ENCODE measurements around the gene NAMPT.
A peak's percentile ranks its signal among the peaks of the same experiment; 100 is the strongest.
"Not testable (repeated sequence)": the region's sequence is repeated elsewhere in the genome, so short reads cannot be mapped to it uniquely, and the experiment has no call there.

Gene NAMPT

DNA sequence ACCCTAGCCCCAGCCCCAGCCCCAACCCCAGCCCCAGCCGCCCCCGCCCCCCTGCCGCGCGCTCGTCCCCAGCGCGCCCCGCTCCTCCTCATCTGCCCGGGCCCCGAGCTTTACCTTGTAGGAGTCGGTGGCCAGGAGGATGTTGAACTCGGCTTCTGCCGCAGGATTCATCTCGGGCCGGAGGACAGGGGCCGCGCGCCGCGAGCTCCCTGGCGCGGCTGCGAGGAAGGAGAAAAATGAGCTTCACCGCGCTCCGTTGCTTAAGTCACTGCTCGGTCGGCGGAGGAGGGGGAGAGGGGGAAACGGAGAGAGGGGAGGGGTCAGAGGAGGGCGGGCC is at the start of gene NAMPT:
TSS of gene NAMPT (minus strand) at position 270 of the 337 bp plus-strand sequence. CDS start at position 171, 99 bp downstream.
- no peak for DNase-seq (ENCODE audit: low spot score)

DNA sequence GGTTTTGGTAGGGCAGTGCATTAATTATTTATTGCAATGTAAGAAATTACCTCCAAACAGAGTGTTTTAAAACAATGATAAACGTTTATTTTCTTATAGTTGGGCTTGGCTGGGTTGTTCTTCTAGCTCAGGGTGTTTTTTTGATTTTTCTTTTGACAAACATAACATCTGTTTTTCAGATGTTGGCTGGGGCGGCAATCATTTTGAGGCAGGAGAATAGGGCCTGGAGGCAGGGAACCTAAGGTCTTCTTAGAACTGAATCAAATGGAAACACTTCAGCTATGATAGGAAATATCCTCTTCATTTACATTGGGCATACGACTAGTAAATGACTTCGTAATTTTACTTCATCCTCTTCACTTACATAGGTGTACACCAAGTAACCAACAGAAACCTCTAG is 47.4 kb upstream of the NAMPT start:
- DNase-seq (ENCODE audit: low spot score), result no peak

DNA sequence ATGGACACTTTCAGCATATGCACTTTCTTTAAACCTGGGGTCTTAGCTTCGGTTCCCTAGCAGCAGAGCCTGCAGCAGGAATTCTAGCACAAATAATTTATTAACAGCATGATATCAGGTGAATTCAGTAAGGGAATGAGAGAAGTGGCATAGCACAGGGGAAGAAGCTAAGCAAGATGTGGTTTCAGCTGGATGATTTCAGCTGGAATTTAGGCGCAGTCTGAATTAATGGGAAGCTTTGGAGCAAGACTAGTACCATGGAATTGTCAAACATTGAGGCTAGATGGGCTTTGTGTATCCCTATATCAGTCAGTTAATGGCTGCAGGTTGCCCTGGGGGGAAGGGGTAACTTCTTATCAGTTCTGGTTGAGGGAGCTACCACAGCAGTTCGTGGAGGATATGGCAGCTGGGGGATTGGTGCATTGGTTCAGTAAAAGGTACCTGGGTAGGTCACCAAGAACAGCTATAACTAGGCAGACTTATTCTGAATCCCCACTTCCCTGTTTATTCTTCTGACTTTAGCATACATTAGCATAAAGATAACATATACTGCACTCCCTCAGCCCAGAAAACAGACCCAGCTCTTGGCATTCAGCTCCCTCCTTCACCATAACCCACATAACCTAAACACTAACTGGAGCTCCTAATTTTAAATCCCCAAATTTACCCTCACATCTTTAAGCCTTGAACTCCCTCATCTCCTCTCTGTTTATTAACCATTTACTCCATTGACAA is 46.8 kb upstream of the NAMPT start:
- DNase-seq (ENCODE audit: low spot score), result no peak

DNA sequence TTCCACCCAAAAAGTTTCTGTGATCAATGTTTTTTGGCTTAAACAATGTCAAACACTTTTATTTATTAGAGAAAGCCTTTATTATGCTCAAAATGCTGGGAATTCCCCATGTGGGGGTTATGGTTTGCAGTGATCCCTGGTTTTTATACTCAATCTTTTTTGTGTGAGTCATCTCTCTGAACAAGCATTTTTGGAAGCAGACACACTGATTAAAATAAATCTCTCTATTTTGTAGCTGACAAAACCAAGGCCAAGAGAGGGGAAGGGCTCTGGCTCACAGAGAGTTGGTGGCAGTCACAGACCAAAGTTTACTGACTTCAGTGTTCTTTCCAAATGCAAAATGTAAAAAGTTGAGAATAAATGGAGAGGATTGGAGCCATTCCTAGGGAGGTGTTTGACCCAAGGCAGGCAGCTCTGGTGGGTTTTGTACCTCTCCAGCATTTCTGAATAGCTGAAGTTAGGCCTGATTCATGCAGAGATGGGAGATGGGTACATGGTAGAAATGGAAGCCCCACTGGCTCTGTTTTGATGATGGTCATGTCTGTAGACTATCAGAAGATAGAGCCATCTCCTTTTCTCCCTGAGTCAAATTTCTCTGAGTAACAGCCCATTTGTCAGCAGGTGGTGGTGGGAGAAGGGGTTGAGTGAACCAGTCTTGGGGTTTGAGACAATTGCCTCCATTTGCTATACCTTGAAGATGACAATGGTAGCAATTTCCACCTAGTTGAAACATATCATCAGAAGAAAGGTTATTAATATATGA is 45.4 kb upstream of the NAMPT start:
- DNase-seq (ENCODE audit: low spot score), result no peak

DNA sequence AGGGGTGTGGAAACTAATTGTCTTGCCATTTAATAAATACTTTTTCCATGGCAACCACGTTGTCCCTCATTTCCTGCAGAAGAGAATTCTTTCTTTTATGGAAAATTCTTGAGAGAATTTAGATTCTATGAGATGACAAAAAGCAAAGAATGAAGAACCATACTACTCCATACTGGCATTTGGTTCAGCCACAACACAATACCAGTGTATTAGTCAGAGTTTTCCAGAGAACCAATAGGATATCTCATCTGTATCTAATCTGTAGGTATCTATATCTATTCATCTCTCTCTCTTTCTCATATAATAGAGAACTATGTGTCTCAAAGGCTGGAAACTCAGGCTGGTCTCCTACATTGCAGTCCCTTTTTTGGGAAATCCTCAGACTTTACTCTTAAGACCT is 44.6 kb upstream of the NAMPT start:
- no peak for DNase-seq (ENCODE audit: low spot score)

DNA sequence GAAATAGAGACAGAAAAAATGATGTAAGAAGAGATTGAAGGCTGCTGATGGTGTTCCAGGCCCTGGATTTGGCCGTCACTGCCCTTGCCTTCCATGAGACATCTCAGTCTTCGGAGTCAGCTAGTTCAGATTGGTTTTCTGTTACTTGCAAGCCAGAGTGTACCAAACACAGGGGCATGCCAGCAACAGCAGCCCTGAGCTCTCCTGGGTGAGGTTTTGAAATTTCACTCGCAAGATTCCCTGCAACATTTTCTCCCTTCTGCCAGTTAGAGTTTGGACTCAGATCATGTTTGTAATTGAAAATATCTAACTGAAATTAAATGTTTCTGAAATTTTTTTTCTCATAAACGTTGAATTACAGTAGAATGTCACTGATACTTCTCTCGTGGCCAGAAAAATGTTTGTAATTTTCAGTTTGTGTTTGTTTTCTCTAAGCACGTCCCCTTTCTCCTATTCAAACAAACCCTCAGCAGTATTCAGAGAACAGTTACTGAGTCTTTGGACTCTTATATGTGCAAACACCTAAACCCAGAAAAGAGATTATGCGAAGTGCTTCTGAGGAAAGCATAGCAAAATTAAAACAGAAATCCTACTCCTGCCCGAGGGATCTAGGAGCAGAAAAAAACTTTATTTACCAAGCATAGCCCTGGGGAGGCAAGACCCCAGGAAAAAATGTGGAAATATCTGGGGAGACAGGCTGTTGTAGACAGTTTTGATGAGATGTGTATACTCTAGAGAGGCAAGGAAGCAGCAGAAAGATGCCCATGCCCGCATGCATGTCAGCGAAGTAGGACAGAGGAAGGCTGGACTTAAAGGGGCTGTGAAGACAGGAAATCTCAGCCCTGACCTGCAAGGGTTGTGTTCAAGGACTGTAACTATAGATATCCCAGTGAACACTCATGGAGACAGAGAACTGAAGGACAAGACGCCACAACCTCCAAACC is 43.0 kb upstream of the NAMPT start:
- no peak for DNase-seq (ENCODE audit: low spot score)

DNA sequence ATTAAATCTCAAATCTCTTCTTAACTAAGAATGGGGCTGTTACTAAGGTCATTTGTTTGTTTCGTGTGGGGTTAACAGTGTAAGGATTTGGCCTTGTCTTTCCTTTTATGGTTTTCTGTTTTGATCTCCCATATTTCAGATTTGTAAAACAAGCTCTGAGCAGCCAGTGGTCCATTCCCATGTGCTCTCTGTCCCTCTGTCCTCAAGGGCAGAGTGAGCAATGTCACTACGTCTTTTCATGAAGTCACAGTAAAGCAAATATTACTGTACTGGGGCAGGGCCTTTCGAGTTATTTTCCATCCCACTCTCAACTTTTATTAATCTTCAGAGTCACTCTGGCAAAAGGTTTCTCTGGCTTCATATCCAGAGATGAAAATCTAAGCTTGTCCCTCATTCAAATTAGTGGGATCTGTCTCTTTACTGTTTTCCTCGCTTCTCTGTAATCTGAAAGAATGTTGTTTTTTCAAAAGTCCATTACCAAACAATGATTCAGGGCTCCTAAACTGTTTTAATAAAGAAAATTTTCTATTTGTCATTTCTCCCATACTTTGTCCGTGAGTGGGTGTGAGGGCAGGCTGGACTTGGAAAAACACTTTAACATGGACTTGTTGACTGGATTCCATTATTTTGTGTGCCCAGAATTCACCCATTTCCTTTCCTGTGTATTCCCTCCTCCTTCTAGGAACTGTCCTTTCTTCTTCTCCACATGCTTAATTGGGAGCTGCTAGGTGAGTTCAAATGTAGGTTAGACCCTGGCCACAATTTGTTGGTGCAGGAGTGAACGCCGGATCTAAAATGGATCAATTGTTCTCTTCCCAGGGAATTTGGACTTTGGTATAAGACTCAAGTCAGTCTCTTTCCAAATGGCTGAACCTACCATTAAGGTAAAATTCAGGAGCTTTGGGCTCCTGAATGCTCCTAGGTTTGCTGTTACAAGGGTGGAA is 42.1 kb upstream of the NAMPT start:
- no peak for DNase-seq (ENCODE audit: low spot score)

DNA sequence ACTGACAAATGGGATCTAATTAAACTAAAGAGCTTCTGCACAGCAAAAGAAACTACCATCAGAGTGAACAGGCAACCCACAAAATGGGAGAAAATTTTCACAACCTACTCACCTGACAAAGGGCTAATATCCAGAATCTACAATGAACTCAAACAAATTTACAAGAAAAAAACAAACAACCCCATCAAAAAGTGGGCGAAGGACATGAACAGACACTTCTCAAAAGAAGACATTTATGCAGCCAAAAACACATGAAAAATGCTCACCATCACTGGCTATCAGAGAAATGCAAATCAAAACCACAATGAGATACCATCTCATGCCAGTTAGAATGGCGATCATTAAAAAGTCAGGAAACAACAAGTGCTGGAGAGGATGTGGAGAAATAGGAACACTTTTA is 39.7 kb upstream of the NAMPT start:
- not testable (repeated sequence) for DNase-seq (ENCODE audit: low spot score)

DNA sequence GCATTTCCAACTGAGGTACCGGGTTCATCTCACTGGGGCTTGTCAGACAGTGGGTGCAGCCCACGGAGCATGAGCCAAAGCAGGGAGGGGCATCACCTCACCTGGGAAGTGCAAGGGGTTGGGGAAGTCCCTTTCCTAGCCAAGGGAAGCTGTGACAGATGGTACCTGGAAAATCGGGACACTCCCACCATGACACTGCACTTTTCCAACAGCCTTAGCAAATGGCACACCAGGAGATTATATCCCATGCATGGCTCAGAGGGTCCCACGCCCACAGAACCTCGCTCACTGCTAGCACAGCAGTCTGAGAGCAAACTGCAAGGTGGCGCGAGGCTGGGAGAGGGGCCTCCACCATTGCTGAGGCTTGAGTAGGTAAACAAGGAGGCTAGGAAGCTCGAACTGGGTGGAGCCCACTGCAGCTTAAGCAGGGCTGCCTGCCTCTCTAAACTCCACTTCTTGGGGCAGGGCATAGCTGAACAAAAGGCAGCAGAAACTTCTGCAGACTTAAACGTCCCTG is 35.5 kb upstream of the NAMPT start:
- not testable (repeated sequence) for DNase-seq (ENCODE audit: low spot score)

DNA sequence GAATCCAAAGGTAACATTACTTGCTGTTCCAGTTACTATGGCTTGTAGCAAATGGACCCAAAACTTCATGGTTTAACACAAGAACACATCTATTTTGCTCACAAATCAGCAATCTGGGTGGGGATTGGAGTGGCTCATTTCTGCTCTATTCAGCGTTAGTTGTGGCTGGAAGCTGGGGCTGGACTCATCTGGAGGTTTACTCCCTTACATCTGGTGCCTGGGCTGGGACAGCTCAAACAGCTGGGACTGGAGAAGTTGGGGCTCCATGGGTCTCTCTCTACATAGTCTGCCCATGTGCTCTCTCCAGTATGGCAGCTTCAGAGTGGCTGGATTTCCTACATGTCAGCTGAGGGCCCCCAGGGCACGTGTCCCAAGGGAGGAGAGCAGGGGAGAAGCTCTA is 33.7 kb upstream of the NAMPT start:
- no peak for DNase-seq (ENCODE audit: low spot score)

DNA sequence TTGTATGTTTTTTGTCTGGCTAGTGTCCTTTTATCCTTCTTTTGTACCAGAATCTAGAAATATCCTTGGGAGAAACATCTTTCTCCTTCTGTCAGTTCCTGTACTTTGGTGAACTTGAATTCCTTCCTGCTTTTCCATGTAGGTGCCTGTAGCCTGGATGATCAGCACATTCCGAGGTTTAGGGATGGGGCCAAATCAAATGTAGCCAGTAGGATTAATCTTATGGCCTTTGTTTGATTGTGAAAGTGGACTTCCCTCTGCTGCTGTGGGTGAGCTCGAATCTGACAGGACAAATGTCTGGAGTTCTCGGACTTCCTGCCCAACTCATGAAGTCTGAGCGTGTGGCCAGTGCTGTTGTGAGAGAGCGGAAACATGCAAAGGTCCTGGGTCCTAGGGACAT is 33.2 kb upstream of the NAMPT start:
- DNase-seq (ENCODE audit: low spot score), result no peak

DNA sequence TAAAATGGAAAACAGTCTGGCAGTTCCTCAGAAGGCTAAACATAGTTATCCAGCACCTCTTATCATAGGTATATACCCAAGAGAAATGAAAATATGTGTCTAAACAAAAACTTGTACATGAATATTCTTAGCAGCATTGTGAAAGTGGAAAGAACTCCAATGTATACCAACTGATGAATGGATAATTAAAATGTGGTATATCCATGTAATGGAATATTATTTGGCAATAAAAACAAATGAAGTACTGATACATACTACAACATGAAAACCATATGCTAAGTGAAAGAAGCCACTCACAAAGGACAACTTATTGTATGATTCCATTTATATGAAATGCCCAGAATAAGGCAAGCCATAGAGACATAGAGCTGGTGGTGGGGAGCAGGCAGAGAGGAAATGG is 32.2 kb upstream of the NAMPT start:
- DNase-seq (ENCODE audit: low spot score), result no peak

DNA sequence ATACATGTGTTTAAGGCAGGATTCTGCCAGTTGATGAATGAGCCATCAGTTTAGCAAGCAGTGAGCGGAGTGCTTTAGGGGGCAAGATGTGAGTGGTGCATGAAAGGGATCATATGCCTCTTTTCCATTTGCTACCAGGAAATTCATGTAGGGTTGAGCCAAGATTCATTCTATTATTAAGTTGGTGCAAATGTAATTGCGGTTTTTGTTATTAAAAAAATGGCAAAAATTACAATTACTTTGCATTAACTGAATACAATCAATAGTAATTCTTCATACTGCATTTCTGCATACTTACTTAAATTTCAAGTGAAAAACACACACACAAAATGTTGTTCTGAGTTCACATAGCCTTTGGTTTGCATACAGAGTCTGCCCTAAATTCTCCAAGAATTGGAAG is 30.1 kb upstream of the NAMPT start:
- no peak for DNase-seq (ENCODE audit: low spot score)

DNA sequence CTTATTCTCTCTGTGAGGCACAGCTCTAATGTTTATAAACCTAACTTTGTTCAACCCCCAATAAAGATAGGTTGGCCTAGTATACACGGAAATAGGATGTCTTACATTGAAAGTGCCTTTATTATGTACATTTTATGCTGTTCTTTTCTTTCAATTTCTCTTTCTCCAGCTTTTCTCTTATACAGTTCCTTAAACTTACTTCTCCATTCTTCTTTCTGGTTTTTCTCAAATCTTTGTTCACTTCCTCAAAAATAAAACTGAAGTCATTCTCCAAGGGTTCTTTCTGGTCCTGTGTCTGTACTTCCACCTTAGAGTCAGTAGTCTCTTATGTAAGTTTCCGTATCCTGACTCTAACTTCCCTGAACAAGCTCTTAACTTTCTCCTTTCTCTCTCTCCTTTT is 29.2 kb upstream of the NAMPT start:
- DNase-seq (ENCODE audit: low spot score), result no peak

DNA sequence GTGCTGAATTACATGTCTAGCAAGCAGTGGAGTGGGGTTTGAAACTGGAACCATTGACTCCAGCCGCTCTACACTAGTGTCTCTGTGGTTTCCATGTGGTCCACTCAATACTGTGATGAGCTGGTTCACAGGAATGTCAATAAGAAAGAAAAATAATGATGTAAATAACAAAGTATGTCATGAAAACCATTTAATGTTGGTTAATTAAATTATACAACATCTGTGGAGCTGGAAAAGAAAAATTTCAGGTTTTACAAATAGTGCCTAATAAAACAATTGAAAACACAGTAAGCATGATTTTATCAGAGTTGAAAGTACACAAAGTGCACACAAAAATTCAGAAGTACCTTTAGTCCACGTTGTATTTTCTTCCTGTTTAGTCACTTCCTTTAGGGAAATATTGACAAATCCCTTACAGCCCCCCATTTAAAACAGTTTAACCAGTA is 28.7 kb upstream of the NAMPT start:
- DNase-seq (ENCODE audit: low spot score), result peak; percentile 36

DNA sequence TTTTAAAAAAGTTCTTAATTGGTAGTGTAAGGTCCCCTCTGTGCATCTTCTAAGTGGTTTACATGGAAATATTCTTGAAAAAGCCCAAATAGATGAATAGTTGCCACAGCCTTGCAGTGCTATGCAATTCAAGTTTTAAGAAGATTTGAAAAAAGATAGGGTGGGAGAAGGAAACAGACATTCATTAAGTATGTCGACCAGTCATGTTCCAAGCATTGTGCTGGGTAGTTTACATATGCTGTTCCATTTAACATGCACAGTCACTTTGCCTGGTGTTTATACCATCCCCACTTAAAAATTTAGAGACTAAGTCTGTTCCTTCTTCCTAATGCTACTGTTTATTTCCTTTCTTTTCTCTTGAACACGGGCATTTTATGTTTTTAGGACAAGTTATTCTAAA is 28.1 kb upstream of the NAMPT start:
- DNase-seq (ENCODE audit: low spot score), result no peak

DNA sequence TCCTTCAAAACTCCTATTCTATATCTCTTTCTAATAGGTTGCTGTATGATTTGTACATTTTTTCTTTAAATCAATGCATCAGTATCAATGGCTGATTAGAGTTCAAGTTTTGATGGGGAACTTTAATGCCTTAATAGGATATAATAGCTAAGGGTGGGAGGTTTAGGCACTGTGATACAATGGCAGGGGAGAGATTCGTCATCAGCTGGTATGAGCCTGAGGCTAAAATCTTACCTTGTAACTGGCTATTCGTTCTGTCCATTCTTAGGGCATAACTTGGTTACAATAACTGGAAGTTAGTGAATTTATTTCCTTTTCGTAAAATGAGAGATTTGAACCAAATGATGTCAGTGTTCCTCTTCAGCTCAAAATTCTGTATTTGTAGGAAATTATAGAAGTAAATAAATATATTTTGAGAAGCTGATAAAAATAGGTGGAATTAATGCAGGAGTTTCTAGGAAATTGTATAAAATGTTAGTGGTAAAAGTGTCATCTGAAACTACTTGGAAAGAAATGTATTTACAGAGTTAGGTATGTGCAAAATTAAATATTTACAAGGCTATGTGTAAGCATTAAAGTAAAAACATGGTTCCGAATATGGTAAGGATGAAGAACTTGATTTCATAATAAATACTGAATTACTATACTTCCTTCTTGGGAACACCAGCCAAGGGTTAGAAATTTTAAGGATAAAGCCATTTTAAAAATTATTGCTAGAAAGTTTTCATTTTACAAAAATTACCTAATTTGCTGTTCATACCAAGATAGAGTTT is 27.5 kb upstream of the NAMPT start:
- DNase-seq (ENCODE audit: low spot score), result no peak

DNA sequence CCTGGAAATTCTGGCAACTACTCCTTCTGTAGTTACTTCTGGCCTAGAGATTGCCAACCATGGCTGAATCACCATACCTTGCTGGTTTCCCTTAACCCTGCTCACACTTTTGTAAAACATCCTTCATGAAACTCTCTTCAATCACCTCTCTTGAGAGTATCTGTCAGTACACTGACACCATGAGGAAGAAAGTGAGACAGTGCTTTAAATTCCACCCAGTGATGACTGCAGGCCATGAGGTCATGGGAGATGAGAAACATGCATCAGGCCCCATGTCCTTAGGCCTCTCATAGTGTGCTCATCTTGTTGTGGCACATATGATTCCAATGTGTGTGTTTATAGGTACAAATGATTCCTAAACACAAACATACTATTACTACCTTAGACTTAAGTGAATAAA is 24.6 kb upstream of the NAMPT start:
- no peak for DNase-seq (ENCODE audit: low spot score)

DNA sequence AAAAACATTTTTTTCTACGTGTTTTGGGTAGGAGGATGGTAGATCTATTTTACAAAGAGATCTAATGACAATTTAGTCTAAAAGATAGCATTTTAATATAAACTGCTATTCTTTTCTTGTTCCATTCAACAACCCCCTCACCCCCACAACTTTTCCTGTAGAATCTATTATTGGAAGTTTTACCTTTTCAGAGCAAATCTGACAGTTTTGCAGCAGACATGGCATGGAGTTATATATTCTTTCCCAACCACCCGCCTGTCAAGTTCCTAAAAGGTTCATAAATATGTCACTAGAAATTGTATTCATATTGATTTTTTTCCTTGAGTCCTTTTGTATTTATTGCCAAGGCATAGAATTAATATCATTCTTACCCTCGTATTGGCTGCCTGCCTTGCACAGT is 21.5 kb upstream of the NAMPT start:
- DNase-seq (ENCODE audit: low spot score), result no peak

DNA sequence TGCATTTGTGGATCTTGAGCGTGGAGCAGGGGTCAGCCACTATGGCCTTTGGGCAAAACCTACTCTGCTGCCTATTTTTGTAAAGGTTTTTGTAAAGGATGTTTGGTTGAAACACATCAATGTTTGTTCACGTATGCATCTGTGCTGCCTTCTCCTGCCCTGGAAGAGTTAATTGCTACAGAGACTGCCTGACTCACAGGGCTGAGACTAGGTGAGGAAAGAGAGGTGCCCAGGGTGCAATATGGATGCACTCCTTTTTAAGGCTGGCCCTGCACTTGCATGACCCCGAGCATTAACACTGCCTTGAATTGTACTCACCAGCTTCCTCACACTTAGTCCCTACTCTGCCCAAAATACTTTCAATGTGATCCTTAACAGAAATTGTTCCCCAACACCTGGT is 20.9 kb upstream of the NAMPT start:
- no peak for DNase-seq (ENCODE audit: low spot score)

Measured in LoVo (cell line).